ENCODE measurements around the gene LYRM9.
"Not testable (repeated sequence)": the region's sequence is repeated elsewhere in the genome, so short reads cannot be mapped to it uniquely, and the experiment has no call there.

The LYRM9 gene

GRCh38 chr17:27872776-27873175 is 20.4 kb downstream of the LYRM9 start:
- no peak for DNase-seq

DNA sequence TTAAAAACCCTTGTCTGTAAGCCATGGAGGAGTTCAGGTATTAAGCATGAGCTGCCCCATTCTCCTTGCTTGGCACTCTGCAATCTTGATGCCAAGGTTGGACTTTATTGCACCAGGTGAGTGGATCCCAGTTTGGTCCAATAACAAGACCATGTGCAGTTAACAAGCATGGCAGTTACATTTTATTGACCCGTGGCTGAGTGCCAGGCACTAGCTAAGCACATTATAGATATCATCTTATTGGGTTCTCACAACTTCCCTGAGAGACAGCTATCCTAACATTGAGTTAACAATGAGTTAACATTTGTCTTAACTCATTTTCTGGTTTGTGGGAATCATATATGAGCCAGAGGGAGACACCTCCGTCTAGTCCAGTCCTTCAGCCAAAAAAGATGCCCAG is 21.8 kb downstream of the LYRM9 start:
- no peak for DNase-seq

GRCh38 chr17:27870345-27870744 is 22.8 kb downstream of the LYRM9 start:
- no peak for DNase-seq

- no peak for DNase-seq
Measured at GRCh38 chr17:27868565-27868964, 24.6 kb downstream of the LYRM9 start.

- no peak for DNase-seq
Measured at GRCh38 chr17:27862840-27863239, 30.3 kb downstream of the LYRM9 start.

GRCh38 chr17:27862004-27862403 is 31.2 kb downstream of the LYRM9 start:
- DNase-seq = no peak

GRCh38 chr17:27860971-27861664 is 32.0 kb downstream of the LYRM9 start:
- DNase-seq = no peak

DNA sequence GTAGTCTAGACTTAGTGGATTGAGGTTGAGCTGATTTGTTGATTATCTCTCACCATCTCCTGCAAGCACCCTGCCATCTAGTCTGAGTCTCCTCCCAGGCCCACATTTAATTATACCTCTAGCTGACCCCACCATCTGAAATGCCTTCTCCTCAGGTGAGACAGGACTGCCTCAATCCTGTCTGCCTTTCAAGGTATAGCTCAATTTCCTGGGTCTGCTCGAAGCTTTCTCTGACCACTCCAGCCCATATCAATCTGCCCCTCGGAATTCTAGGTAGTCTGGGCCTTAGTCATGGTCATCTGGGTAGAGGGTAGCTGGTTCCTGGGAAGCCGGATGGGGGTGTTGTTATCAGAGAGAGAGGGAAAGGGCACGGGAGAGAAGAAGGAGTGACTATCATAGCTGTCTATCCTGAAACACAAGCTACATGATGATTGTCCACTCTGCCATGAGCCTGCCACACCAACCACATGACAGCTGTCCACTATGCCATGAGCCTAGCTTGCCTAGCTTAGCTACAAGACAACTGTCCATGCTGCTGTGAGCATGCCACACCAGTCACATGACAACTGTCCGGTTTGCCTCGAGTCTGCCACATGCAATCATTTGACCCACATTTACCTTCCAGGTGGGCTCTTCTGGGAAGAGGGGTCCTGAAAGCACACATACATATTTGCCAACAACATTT is 34.4 kb downstream of the LYRM9 start:
- DNase-seq = no peak

- no peak for DNase-seq
Measured at GRCh38 chr17:27856676-27857432, 36.3 kb downstream of the LYRM9 start.

- DNase-seq = no peak
Measured at GRCh38 chr17:27855454-27855853, 37.7 kb downstream of the LYRM9 start.

DNA sequence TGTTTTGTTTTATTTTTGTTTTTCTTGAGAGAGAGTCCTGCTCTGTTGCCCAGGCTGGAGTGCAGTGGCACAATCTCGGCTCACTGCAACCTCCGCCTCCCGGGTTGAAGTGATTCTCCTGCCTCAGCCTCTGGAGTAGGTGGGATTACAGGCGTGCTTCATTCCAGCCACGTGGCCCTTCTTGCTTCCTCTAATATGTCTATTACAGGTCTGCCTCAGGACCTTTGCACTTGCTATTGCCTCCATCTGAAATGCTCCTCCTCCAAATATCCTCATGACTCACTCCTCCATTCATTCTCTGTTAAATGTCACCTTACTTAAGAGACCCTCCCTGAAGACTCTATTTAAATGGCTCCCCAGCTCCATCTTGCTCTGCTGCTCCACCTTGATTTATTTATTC is 39.0 kb downstream of the LYRM9 start:
- no peak for DNase-seq

DNA sequence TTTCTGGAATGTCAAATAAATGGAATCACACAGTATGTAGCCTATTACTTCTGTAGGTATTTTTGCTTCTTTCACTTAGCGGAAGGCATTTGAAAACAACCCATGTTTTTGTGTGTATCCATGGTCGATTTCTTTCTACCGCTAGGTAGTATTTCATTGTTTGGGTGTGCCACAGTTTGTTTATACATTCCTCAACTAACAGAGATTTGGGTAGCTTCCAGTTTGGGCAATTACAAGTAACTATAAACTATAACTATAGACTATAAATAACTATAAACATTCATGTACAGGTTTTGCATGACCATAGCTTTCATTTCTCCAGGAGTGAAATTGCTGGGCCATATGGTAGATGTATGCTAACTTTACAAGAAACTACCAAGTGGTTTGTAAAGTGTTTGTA is 40.1 kb downstream of the LYRM9 start:
- no peak for DNase-seq

GRCh38 chr17:27849474-27850185 is 43.5 kb downstream of the LYRM9 start:
- DNase-seq = no peak

- peak; percentile 22 for DNase-seq
Measured at GRCh38 chr17:27848931-27849330, 44.2 kb downstream of the LYRM9 start.

- not testable (repeated sequence) for DNase-seq
Measured at GRCh38 chr17:27846808-27847307, 46.3 kb downstream of the LYRM9 start.

GRCh38 chr17:27846042-27846655 is 47.0 kb downstream of the LYRM9 start:
- DNase-seq = no peak

DNA sequence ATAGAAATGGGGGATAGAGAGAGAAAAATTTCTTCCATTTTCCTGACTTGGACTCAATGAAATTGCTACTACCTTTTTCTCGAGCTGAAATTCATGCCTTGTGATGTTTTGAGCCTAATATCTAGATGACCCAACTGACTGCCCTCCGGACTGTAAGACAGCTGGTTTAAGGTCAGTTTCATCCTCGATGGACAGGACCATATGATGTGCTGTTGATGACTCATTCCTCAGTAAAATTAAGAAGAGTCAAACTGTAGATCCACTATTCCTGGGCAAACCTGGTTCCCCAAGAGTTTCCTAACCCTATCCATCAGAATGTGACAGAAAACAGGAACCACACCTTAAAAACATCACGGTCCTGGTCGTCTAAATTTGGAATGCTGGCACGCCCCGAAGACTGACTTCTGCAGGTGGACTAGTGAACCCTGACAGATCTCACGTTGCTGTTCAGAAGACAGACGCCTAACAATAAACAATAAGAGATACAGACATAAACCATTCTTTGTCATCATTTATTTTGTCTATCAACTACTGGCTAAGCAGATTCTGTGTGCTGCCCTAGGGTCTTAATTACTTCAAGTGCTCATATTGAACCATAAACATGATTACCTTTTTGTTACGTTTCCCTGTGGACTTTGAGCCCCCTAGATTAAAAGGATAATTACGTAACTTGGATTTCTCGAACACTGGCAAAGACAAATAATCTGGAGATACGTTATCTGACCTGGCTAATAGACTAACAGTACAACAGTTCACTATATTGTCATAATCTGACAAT is 47.7 kb downstream of the LYRM9 start:
- no peak for DNase-seq

DNA sequence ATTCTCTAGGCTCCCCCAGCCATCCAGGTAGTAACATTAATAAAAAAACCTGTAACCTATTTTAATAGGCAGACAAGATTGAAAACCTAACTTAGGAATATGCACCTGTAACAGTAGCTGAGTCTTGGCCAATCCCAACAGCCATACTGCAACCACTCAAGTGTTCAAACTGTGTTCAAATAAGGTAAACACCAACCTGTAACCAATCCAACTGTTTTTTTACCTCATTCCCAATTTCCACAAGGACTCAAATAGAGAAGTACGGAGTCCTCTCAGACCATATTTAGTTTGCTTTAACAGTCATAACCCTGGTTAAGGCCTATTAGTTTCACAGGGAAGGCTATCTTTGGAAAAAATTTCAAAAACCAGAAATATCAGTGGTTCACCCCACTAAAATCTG is 52.5 kb downstream of the LYRM9 start:
- DNase-seq = no peak

GRCh38 chr17:27840406-27840678 is 52.8 kb downstream of the LYRM9 start:
- DNase-seq = not testable (repeated sequence)

DNA sequence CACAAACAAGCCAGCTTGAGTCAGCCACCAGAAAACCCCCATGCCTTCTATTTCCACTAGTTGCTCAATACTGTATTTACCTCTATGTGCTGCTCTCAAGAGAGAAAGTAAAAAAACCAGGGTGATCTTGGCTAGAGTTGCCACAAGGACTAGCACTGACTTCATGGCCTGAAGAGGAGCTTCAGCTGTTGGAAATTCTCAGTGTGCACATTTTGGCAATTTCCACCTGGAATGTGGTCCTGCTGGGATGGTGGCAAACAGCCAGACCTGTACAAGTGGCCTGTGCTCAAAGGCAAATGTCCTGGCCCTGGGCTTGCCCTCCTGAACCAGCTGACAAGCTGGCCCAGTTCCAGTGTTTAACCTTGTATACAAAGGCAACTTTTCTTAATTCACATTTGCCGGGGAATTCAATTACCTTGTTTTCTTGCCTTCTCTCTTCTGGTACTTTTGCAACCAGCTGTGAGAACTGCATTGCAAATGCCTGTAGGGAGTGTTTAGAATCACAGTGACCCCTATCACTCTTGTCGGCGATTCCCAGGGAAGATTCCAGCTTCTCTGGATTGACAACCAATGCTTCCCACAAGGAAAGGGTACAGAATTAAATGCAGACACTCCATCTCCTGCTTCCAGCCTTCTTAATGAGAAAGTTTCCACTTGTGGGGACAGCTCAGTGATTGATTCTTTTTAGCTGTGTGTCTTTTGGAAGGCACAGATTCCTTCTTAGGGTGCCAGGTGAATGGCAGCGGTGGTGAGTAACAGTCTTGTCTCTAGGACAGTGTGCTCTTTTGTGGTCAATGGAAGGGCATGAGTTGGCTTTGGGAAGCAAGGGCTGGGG is 53.4 kb downstream of the LYRM9 start:
- not testable (repeated sequence) for DNase-seq

DNA sequence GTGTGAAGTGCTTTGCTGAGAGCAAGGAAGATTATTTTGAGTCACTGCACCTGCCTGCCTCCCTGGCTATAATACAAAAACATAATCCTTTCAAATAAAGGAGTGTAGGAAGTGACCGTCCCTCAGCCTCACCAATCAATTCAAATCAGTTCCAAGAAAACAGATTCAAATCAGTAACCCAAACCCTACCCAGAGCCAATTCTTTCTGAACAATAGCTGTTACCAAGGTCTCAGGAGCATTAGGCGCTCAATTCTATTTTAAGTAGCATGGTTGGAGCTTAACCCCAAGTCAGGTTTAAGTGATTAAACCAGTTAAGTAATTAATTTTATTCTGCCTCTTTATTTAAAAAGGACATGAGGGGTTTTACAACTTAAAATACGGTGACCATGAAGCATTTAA is 54.6 kb downstream of the LYRM9 start:
- DNase-seq = not testable (repeated sequence)

All from NCI-H1436 treated with DMSO at 0.1 percent for 48 hours (cell line).